RWPE1 (cell line): Measurements from ENCODE around the gene PDZD2.
A peak's percentile ranks its signal among the peaks of the same experiment; 100 is the strongest.

Experiments
- CTCF ChIA-PET: fragments of 350-600 bp; sonication (Branson Sonifier 250); formaldehyde crosslinking; extraction: SDS; loops from one replicate; lab custom pipeline; 2021; lab: Yijun Ruan, JAX
- POLR2A ChIA-PET: fragments of 400-600 bp; formaldehyde crosslinking; extraction: SDS; loops from one replicate; lab custom pipeline; 2020; ENCODE audit warnings: antibody characterized with exemption; ENCODE audit not compliant: low non-redundant PET; lab: Yijun Ruan, JAX
- DNase-seq: peaks from one replicate; pipeline ENCODE4 v3.0.0; 2012; ENCODE audit warnings: low spot score
- H3K27ac ChIP-seq: fragments of 450-650 bp; 2 replicates; pipeline ENCODE4 v1.5.1; 2017
- CTCF ChIP-seq: fragments of 450-650 bp; conservative IDR thresholded peaks from 2 replicates; pipeline ENCODE4 v1.5.1; 2017; ENCODE audit warnings: low read depth, mild to moderate bottlenecking

PDZD2 gene

DNA sequence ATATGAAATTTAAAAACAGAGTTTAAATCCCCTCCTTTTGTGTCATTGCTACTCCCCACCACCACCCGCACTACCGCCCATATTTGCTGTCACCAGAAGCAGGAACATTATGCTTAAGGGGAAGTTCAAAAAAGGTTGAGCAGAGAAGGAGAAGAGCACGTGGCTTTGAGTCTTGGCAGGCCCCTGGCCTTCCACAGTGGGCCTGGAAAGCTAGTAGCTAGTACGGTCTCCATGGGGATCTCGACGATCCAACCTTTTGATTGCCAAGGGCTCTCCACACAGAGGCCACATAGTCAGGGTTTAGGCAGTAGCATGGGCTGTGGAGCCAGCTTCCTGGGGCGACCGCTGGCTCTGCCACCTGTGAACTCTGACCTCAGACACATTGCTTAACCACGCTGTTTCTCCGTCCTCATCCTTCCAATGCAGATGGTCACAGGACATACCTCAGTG lies 445.1 kb downstream of the PDZD2 start:
- no peak overlapping the region for H3K27ac ChIP-seq
- TF ChIP-seq CTCF, result no peak

DNA sequence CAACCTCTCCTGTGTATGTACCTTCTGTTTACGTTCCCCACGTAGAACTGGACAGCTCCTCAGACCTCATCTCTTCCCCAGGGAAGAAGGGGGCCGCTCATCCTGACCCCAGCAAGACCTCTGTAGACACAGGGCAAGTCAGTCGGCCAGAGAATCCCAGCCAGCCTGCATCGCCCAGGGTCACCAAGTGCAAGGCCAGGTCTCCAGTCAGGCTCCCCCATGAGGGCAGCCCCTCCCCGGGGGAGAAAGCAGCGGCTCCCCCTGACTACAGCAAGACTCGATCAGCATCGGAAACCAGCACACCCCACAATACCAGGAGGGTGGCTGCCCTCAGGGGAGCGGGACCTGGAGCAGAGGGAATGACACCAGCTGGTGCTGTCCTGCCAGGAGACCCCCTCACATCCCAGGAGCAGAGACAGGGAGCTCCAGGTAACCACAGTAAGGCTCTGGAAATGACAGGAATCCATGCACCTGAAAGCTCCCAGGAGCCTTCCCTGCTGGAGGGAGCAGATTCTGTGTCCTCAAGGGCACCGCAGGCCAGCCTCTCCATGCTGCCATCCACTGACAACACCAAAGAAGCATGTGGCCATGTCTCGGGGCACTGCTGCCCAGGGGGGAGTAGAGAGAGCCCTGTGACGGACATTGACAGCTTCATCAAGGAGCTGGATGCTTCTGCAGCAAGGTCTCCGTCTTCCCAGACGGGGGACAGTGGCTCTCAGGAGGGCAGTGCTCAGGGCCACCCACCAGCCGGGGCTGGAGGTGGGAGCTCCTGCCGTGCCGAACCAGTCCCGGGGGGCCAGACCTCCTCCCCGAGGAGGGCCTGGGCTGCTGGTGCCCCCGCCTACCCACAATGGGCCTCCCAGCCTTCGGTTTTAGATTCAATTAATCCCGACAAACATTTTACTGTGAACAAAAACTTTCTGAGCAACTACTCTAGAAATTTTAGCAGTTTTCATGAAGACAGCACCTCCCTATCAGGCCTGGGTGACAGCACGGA lies 448.5 kb downstream of the PDZD2 start:
- ChIA-PET CTCF (interaction anchor here (2.6 kb wide), 1 partner anchor 11 kb away, joined by 10 read pairs; no protein-coding TSS in a partner anchor), POLR2A (no interaction called here)
- TF ChIP-seq CTCF, result no peak
- no peak overlapping the region for H3K27ac ChIP-seq
- no peak for DNase-seq

More for the DNA sequence above, 445.1 kb downstream of the PDZD2 start:
- POLR2A ChIA-PET, result no interaction called here
- DNase-seq, result no peak
- CTCF ChIA-PET, result interaction anchor here (0.6 kb wide), 1 partner anchor 258 kb away, joined by 3 read pairs; no protein-coding TSS in a partner anchor

- H3K27ac ChIP-seq, result no peak overlapping the region
- DNase-seq, result no peak
- POLR2A ChIA-PET, result interaction anchor here (0.6 kb wide), 1 partner anchor 23 kb away, joined by 3 read pairs; no protein-coding TSS in a partner anchor
- CTCF ChIA-PET, result interaction anchor here (2.6 kb wide), 1 partner anchor 12 kb away, joined by 10 read pairs; no protein-coding TSS in a partner anchor
- no peak for TF ChIP-seq CTCF
These were observed 449.3 kb downstream of the PDZD2 start for GRCh38 chr5:32088214-32088613.

DNA sequence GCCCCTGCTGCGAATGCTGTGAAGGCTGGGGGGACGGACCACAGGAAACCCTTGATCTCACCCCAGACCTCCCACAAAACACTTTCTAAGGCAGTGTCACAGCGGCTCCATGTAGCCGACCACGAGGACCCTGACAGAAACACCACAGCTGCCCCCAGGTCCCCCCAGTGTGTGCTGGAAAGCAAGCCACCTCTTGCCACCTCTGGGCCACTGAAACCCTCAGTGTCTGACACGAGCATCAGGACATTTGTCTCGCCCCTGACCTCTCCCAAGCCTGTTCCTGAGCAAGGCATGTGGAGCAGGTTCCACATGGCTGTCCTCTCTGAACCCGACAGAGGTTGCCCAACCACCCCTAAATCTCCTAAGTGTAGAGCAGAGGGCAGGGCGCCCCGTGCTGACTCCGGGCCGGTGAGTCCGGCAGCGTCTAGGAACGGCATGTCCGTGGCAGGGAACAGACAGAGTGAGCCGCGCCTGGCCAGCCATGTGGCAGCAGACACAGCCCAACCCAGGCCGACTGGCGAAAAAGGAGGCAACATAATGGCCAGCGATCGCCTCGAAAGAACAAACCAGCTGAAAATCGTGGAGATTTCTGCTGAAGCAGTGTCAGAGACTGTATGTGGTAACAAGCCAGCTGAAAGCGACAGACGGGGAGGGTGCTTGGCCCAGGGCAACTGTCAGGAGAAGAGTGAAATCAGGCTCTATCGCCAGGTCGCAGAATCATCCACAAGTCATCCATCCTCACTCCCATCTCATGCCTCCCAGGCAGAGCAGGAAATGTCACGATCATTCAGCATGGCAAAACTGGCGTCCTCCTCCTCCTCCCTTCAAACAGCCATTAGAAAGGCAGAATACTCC lies 450.4 kb downstream of the PDZD2 start:
- DNase-seq, result no peak
- no peak for TF ChIP-seq CTCF

DNA sequence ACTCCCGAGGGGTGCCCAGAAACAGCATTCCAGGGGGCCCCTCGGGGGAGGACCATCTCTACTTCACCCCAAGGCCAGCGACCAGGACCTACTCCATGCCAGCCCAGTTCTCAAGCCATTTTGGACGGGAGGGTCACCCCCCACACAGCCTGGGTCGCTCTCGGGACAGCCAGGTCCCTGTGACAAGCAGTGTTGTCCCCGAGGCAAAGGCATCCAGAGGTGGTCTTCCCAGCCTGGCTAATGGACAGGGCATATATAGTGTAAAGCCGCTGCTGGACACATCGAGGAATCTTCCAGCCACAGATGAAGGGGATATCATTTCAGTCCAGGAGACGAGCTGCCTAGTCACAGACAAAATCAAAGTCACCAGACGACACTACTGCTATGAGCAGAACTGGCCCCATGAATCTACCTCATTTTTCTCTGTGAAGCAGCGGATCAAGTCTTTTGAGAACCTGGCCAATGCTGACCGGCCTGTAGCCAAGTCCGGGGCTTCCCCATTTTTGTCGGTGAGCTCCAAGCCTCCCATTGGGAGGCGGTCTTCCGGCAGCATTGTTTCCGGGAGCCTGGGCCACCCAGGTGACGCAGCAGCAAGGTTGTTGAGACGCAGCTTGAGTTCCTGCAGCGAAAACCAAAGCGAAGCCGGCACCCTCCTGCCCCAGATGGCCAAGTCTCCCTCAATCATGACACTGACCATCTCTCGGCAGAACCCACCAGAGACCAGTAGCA lies 451.3 kb downstream of the PDZD2 start:
- peak overlapping the region; percentile 10; the same call in 1 of the 2 replicates for H3K27ac ChIP-seq
- DNase-seq, result no peak
- no peak for TF ChIP-seq CTCF
- POLR2A ChIA-PET, result no interaction called here
- CTCF ChIA-PET, result interaction anchor here (0.5 to 1.2 kb wide), 2 partner anchors 139 to 168 kb away, joined by 3 to 7 read pairs; no protein-coding TSS in a partner anchor

More for the DNA sequence above, 450.4 kb downstream of the PDZD2 start:
- ChIA-PET CTCF (interaction anchor here (0.5 to 2.6 kb wide), 3 partner anchors 13 to 300 kb away, joined by 3 to 10 read pairs (median 7); no protein-coding TSS in a partner anchor), POLR2A (no interaction called here)
- peak overlapping the region; percentile 10 for H3K27ac ChIP-seq
